C1 segment of cervical spinal cord (tissue), 14 donors: ENCODE results near the gene MARCHF2.
"Not testable (repeated sequence)": the region's sequence is repeated elsewhere in the genome, so short reads cannot be mapped to it uniquely, and the experiment has no call there.

Source experiments
- DNase-seq, 14 donors: peaks; one replicate each; lab custom pipeline; 2025; lab: John Stamatoyannopoulos, UW

Gene MARCHF2

GRCh38 chr19:8404391-8405151 lies 8.5 kb upstream of the MARCHF2 start:
- no peak for DNase-seq

- not testable (repeated sequence) for DNase-seq
Measured at GRCh38 chr19:8410718-8411117, 2.4 kb upstream of the MARCHF2 start.

GRCh38 chr19:8413629-8413995 lies 507 bp downstream of the MARCHF2 start:
- no peak for DNase-seq

- DNase-seq: no peak
Measured at GRCh38 chr19:8416796-8417195, 3.7 kb downstream of the MARCHF2 start.

- no peak for DNase-seq
Measured at GRCh38 chr19:8421484-8422461, 8.7 kb downstream of the MARCHF2 start.

- DNase-seq: peak in 6 of 14 donors; percentile 7 to 81 (median 18)
Measured at GRCh38 chr19:8423817-8424223, 10.7 kb downstream of the MARCHF2 start.

- not testable (repeated sequence) for DNase-seq
Measured at GRCh38 chr19:8425331-8425730, 12.2 kb downstream of the MARCHF2 start.

- no peak for DNase-seq
Measured at GRCh38 chr19:8426283-8426682, 13.2 kb downstream of the MARCHF2 start.

- DNase-seq: no peak
Measured at GRCh38 chr19:8429044-8429443, 15.9 kb downstream of the MARCHF2 start.

GRCh38 chr19:8429826-8430225 lies 16.7 kb downstream of the MARCHF2 start:
- DNase-seq: no peak

GRCh38 chr19:8430650-8431049 lies 17.5 kb downstream of the MARCHF2 start:
- DNase-seq: no peak

- no peak for DNase-seq
Measured at GRCh38 chr19:8438236-8438635, 25.1 kb downstream of the MARCHF2 start.

GRCh38 chr19:8441725-8442544 lies 28.8 kb downstream of the MARCHF2 start:
- DNase-seq: no peak

GRCh38 chr19:8444140-8444676 lies 31.1 kb downstream of the MARCHF2 start:
- DNase-seq: not testable (repeated sequence)

GRCh38 chr19:8444677-8445487 lies 31.8 kb downstream of the MARCHF2 start, which contains the start of gene HNRNPM:
Gene HNRNPM (plus strand): TSS chr19:8444975. CDS start chr19:8444999, 24 bp downstream.
- DNase-seq: peak; percentile 90 to 100 (median 96)

GRCh38 chr19:8445488-8446001 lies 32.4 kb downstream of the MARCHF2 start:
- DNase-seq: peak in 7 of 14 donors; percentile 2 to 60 (median 44)

GRCh38 chr19:8446061-8446709 lies 33.1 kb downstream of the MARCHF2 start:
- no peak for DNase-seq

GRCh38 chr19:8449830-8450229 lies 36.7 kb downstream of the MARCHF2 start:
- DNase-seq: peak in 1 of 14 donors; percentile 2

GRCh38 chr19:8451377-8451776 lies 38.3 kb downstream of the MARCHF2 start:
- DNase-seq: no peak

- DNase-seq: no peak
Measured at GRCh38 chr19:8451885-8452284, 38.8 kb downstream of the MARCHF2 start.
